H7 (cell line): ENCODE data around the gene ABTB2. TPM values are rescaled to one million over a fixed set of nuclear protein-coding genes. Genes with fewer than 3 reads are reported as not detected.

Experiments
- DNase-seq: peaks from one replicate; pipeline ENCODE4 v3.0.0; 2012
- H3K27me3 ChIP-seq: 2 replicates; pipeline ENCODE4 v1.6.0; 2011; ENCODE audit warnings: mild to moderate bottlenecking, low read length; ENCODE audit not compliant: control insufficient read depth, insufficient read depth
- H3K36me3 ChIP-seq: replicated peaks from 2 replicates; pipeline ENCODE4 v1.5.1; 2011; ENCODE audit warnings: low read length; ENCODE audit not compliant: control insufficient read depth, insufficient read depth
- H3K4me3 ChIP-seq: 2 replicates; pipeline ENCODE4 v1.5.1; 2011; ENCODE audit warnings: low read depth, mild to moderate bottlenecking, control low read depth, low read length, moderate library complexity; ENCODE audit not compliant: insufficient read depth
- total RNA-seq: library from RNA; depleted of rRNA; stranded (reverse); fragments of >200 nt; shearing (Covaris generic); gene quantifications from 2 replicates; pipeline ENCODE4 v1.2.3, GENCODE V29; 2014

Gene ABTB2
- total RNA-seq, 1 experiment from 2014 or later: 12.2 TPM

DNA sequence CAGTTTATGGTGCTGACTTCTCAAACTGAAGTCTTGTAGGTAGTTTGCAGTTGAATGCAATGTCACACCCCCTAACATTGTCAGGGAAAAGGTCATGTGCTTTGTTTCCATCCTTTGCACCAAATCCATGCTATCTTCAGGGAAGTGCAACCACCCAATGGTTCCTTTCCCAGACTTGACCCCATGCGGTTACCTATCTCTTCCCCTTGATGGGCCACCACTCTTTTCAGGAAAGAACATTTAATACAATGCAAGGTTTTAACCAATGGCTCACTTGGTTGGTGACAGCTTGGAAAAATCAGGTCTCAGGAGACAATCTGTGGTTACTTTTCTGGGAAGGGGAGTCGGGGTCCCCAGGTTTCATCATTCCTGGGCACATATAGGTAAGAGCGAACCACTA, 2.1 kb downstream of the ABTB2 start:
- no peaks in the 10 kb centered on the region for H3K36me3 ChIP-seq
- no peak overlapping the region; the same call in 1 of the 2 replicates for H3K4me3 ChIP-seq
- no peak for DNase-seq
- H3K27me3 ChIP-seq: peaks cover 27% of the 10 kb centered on the region

DNA sequence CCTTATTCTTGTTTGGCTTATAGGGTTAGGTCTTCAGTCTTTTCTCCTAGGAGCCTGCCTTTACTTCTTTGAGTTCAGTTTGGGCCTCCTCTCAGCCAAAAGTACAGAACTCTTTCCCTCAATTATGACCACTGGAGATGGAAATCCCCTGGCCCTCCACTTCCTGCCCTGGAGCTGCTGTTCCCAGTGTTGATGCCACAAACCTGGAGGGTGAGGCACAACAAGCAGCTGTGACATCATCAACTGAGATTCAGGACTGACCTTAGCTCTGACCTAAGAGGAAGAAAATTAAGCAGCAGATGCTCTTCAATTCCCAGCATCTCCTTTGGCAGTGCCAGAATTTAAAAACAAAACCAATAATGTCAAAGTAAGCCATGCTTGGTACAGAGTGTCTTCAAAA, 3.0 kb downstream of the ABTB2 start:
- Histone ChIP-seq H3K27me3 (peaks cover 27% of the 10 kb centered on the region), H3K36me3 (no peaks in the 10 kb centered on the region), H3K4me3 (no peak overlapping the region)
- DNase-seq: no peak

DNA sequence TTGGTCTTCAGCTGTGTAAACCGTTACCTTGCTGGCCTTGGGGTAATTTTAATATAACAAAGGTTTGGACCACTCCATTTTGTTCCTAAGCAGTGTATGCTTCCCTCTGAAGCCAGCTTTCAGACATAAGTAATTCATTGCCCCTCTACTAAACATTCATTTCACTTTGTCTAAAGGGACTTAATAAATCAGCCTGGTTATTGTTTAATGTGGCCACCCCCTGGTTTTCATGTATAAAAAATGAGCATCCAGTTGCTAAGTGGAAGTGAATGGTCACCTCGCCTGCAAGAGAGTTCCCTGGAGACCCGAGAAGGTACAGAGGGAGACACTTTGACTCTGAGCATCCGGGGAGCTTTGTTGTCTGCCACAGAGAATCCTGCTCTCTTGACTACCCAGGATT, 3.9 kb downstream of the ABTB2 start:
- Histone ChIP-seq H3K27me3 (peaks cover 24% of the 10 kb centered on the region), H3K4me3 (no peak overlapping the region), H3K36me3 (no peaks in the 10 kb centered on the region)
- DNase-seq: no peak

DNA sequence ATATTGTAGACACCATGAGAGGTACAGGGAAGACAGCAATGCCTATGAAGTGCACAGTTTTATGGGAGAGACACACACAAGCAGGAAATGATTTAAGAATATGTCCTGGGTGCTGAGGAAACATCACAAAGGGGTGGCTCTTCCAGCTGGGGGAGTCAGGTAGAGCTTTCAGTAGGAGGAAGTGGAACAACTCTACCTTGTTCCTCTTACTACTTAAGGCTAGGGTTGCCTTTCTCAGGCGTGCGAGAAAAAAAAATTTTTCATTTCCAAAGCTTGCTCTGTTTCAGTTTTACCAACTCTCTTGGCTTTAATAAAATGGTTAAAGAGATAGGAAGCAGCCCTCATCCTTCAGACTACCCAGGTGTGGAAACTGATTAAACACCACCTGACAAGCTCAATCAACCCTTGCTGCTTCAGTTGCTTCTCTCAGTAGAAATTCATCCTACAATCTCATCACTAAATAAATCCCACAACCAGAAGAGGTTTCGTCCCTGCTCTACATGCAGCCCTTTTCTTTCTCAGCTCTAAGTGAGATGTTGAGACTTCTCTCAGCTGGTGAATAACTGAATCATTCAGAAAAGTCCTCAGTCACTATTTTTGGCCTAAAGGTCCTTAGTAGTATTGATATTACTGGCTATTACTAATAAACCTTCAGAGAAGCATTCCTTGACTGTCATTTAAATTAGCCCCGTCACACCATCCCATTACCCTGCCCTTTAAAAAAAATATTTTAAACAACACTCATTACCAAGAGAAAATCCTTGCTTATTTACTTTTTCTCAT, 5.9 kb downstream of the ABTB2 start:
- DNase-seq: no peak
- Histone ChIP-seq H3K36me3 (no peaks in the 10 kb centered on the region), H3K27me3 (peaks cover 14% of the 10 kb centered on the region), H3K4me3 (no peak overlapping the region)

DNA sequence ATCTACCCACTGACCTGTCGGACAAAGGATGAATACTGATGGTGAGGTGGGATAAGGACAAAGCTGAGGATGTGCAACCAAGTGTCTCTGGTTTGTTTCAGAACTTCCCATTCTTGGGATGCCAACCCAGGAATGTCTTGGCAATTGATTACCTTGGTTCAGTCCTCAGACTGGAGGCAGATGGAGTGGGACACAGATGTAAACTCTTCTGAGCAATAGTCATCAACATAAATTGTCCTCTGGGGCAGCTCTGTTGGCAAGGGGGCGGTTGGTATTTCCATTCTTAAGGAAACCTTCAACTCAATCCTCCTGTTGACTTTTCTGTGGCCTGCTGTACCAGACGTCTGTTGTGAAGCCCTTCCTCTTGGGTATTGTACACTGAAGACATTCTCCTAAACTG, 6.8 kb downstream of the ABTB2 start:
- Histone ChIP-seq H3K27me3 (peaks cover 6% of the 10 kb centered on the region; the same call in 1 of the 2 replicates), H3K36me3 (no peaks in the 10 kb centered on the region), H3K4me3 (no peak overlapping the region)
- DNase-seq: no peak

- Histone ChIP-seq H3K27me3 (no peaks in the 10 kb centered on the region), H3K36me3 (no peaks in the 10 kb centered on the region), H3K4me3 (no peak overlapping the region)
- DNase-seq: no peak
Observed at GRCh38 chr11:34349882-34350281, 7.9 kb downstream of the ABTB2 start.

DNA sequence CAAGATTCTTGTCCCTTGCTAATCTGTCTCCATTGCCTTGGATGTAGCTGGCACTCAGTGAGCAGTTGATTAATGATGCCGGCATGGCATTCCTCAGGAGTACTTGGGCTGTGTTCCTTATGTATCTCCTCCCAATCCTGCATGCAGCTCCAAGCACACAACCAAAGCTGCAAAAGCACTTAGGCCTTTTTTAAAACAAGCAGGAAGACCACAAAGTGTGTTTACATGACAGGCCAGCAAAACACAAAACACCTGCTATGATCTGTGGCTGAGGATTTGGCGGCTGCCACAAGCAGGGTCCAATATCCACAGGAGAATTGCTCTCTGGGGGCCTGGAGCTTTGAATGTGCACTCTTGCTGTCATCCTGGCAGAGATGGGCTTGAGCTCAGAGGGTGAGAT, 8.9 kb downstream of the ABTB2 start:
- Histone ChIP-seq H3K27me3 (no peaks in the 10 kb centered on the region), H3K36me3 (no peaks in the 10 kb centered on the region), H3K4me3 (no peak overlapping the region)
- DNase-seq: no peak

- no peak overlapping the region for H3K4me3 ChIP-seq
- H3K27me3 ChIP-seq: no peaks in the 10 kb centered on the region
- H3K36me3 ChIP-seq: no peaks in the 10 kb centered on the region
- DNase-seq: no peak
Observed at GRCh38 chr11:34348096-34348495, 9.7 kb downstream of the ABTB2 start.

GRCh38 chr11:34346551-34346950, 11.3 kb downstream of the ABTB2 start:
- DNase-seq: no peak
- no peaks in the 10 kb centered on the region for H3K27me3 ChIP-seq
- no peak overlapping the region for H3K4me3 ChIP-seq
- H3K36me3 ChIP-seq: no peaks in the 10 kb centered on the region

GRCh38 chr11:34345991-34346480, 11.8 kb downstream of the ABTB2 start:
- DNase-seq: no peak
- Histone ChIP-seq H3K27me3 (no peaks in the 10 kb centered on the region), H3K36me3 (no peaks in the 10 kb centered on the region), H3K4me3 (no peak overlapping the region)

- no peaks in the 10 kb centered on the region for H3K36me3 ChIP-seq
- no peak for DNase-seq
Observed at GRCh38 chr11:34345540-34345876, 12.3 kb downstream of the ABTB2 start.

DNA sequence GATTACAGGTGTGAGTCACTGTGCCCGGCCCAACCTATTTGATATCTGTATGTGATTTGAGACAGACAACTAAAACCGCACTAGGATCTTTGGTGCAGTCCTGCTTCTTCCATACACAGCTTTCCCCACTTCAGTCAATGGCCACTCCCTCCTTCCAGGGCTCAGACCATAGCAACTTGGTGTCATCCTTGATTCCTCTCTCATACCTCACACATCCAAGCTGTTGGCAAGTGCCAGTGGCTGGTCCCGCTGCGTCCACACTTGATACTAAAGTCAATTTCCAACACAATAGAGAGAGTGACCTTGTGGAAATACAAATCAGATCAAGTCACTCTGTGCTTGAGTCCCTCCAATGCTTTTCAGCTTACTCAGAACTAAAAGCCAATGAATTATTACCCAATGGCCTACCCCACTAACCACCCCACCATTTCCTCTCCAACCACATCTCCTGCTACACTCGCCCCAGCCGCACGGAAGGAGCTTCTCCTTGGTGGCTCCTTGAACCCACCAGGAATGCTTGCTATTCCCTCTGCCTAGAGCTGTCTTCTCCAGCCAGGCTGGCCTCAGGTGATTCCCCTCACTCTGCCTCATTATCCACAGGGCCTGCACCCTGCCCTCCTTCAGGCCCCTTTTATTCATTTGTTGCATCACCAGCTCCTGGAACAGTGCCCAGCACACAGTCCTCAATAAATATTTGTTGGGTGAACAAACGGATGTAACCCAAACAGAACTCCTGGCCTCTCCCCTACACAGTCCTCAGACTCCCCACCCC, 12.9 kb downstream of the ABTB2 start:
- H3K27me3 ChIP-seq: no peaks in the 10 kb centered on the region
- DNase-seq: no peak
- H3K36me3 ChIP-seq: no peaks in the 10 kb centered on the region
- H3K4me3 ChIP-seq: no peak overlapping the region

More at GRCh38 chr11:34345540-34345876, 12.3 kb downstream of the ABTB2 start:
- Histone ChIP-seq H3K27me3 (no peaks in the 10 kb centered on the region), H3K4me3 (no peak overlapping the region)

GRCh38 chr11:34344410-34344767, 13.4 kb downstream of the ABTB2 start:
- Histone ChIP-seq H3K4me3 (no peak overlapping the region), H3K36me3 (no peaks in the 10 kb centered on the region), H3K27me3 (no peaks in the 10 kb centered on the region)
- DNase-seq: no peak

- no peaks in the 10 kb centered on the region for H3K36me3 ChIP-seq
- no peak for DNase-seq
- no peaks in the 10 kb centered on the region for H3K27me3 ChIP-seq
- no peak overlapping the region for H3K4me3 ChIP-seq
Observed at GRCh38 chr11:34343686-34344085, 14.1 kb downstream of the ABTB2 start.

DNA sequence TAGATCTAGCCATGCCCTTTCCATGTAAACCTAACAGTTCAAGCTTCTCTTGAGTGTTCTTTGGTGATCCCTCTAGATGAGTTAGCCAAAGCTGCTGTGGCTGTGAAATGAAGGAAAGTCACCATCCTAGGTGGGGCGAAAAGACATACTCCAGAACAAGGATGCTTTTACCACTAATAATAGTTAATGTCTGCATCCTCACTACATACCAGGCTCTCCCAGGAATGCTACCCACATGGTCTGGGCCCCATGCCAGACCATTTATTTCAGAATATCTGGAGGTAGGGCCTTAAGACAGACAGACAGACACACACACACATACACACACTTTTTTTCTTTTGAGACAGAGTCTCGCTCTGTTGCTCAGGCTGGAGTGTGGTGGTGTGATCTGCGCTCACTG, 14.7 kb downstream of the ABTB2 start:
- no peak for DNase-seq
- Histone ChIP-seq H3K36me3 (no peaks in the 10 kb centered on the region), H3K27me3 (no peaks in the 10 kb centered on the region)

More for the DNA sequence above, 14.7 kb downstream of the ABTB2 start:
- no peak overlapping the region for H3K4me3 ChIP-seq
